Smooth muscle cell (in vitro differentiated cells): ENCODE measurements around the gene MACROD2. TPM values are rescaled to one million over a fixed set of nuclear protein-coding genes. Genes with fewer than 3 reads are reported as not detected.

Source experiments
- DNase-seq: peaks from one replicate; lab custom pipeline; 2025; ENCODE audit not compliant: unreplicated experiment; lab: John Stamatoyannopoulos, UW
- H2AFZ ChIP-seq: fragments of 200-600 bp; sonication (generic); 2 replicates; pipeline ENCODE4 v1.6.0; 2016; ENCODE audit warnings: antibody characterized with exemption, low read depth, mild to moderate bottlenecking
- H3F3A ChIP-seq: fragments of 200-600 bp; sonication (generic); 2 replicates; pipeline ENCODE4 v1.6.0; 2017; ENCODE audit warnings: antibody characterized with exemption, low read depth
- H3K27ac ChIP-seq: fragments of 200-600 bp; sonication (generic); 2 replicates; pipeline ENCODE4 v1.5.1; 2016; ENCODE audit warnings: low read depth, mild to moderate bottlenecking
- H3K27me3 ChIP-seq: fragments of 200-600 bp; sonication (generic); 2 replicates; pipeline ENCODE4 v1.6.1; 2016; ENCODE audit warnings: low read depth, mild to moderate bottlenecking
- H3K36me3 ChIP-seq: fragments of 200-600 bp; sonication (generic); 2 replicates; pipeline ENCODE4 v1.5.1; 2016; ENCODE audit warnings: low read depth
- H3K4me1 ChIP-seq: fragments of 200-600 bp; sonication (generic); 2 replicates; pipeline ENCODE4 v1.5.1; 2016; ENCODE audit warnings: low read depth
- H3K4me2 ChIP-seq: fragments of 200-600 bp; sonication (generic); 2 replicates; pipeline ENCODE4 v1.6.0; 2016; ENCODE audit warnings: mild to moderate bottlenecking
- H3K4me3 ChIP-seq: fragments of 200-600 bp; sonication (generic); 2 replicates; pipeline ENCODE4 v1.5.1; 2016; ENCODE audit warnings: mild to moderate bottlenecking
- H3K79me2 ChIP-seq: fragments of 200-600 bp; sonication (generic); 2 replicates; pipeline ENCODE4 v1.6.0; 2016; ENCODE audit warnings: low read depth, mild to moderate bottlenecking
- H3K9ac ChIP-seq: fragments of 200-600 bp; sonication (generic); 2 replicates; pipeline ENCODE4 v1.6.0; 2016; ENCODE audit warnings: low read depth
- H3K9me3 ChIP-seq: fragments of 200-600 bp; sonication (generic); replicated peaks from 2 replicates; pipeline ENCODE4 v1.5.1; 2016; ENCODE audit warnings: low read depth
- H4K20me1 ChIP-seq: fragments of 200-600 bp; sonication (generic); 2 replicates; pipeline ENCODE4 v1.6.0; 2016; ENCODE audit warnings: low read depth
- CTCF ChIP-seq: fragments of 200-600 bp; sonication (generic); IDR thresholded peaks from 2 replicates; pipeline ENCODE4 v1.5.1; 2017; ENCODE audit warnings: borderline replicate concordance, mild to moderate bottlenecking, antibody characterized with exemption; ENCODE audit not compliant: insufficient read depth, poor library complexity, severe bottlenecking
- WGBS: methylation state at CpG from one replicate; pipeline ENCODE4 v1.1.7; 2016; ENCODE audit warnings: low lambda C conversion rate; 5-methylcytosine and 5-hydroxymethylcytosine counted together
- polyA plus RNA-seq: library from polyadenylated mRNA; unstranded; fragments of >200 nt; fragmentation: Nextera tagmentation; extraction: Ambion mirVana; gene quantifications from 2 replicates; pipeline ENCODE4 v1.2.1, GENCODE V29; 2016
- total RNA-seq: library from RNA; depleted of rRNA; stranded (reverse); fragments of >200 nt; gene quantifications from 2 replicates; pipeline ENCODE4 v1.2.3, GENCODE V29; 2014

Gene MACROD2
- total and polyA plus RNA-seq, 2 experiments from 2014 or later, result 0.04 to 0.32 TPM

- no peak for DNase-seq
- Histone ChIP-seq H3F3A (no peaks in the 10 kb centered on the region), H3K27ac (no peak overlapping the region), H3K4me3 (no peak overlapping the region), H2AFZ (peak overlapping the region; percentile 24), H3K9ac (no peak overlapping the region), H3K36me3 (no peaks in the 10 kb centered on the region), H3K79me2 (no peaks in the 10 kb centered on the region), H3K9me3 (no peaks in the 10 kb centered on the region), H3K4me1 (no peaks in the 10 kb centered on the region), H4K20me1 (no peaks in the 10 kb centered on the region), H3K27me3 (no peaks in the 10 kb centered on the region), H3K4me2 (no peak overlapping the region)
- TF ChIP-seq CTCF, result no peak
- WGBS, result 45% methylated on average over 4 of the region's 4 CpGs
Observed at GRCh38 chr20:14498772-14499171, 503.5 kb downstream of the MACROD2 start.

GRCh38 chr20:14505476-14505875, 510.2 kb downstream of the MACROD2 start:
- Histone ChIP-seq H3K27me3 (no peaks in the 10 kb centered on the region), H3K27ac (no peak overlapping the region)
- 95% methylated on average over 1 of the region's 1 CpG for WGBS

GRCh38 chr20:14507711-14508110, 512.4 kb downstream of the MACROD2 start:
- Histone ChIP-seq H3F3A (no peaks in the 10 kb centered on the region), H3K4me2 (no peak overlapping the region), H3K27ac (no peak overlapping the region), H3K4me3 (no peak overlapping the region), H3K4me1 (no peaks in the 10 kb centered on the region), H3K36me3 (no peaks in the 10 kb centered on the region), H3K9me3 (no peaks in the 10 kb centered on the region), H4K20me1 (no peaks in the 10 kb centered on the region), H3K9ac (no peak overlapping the region), H3K27me3 (no peaks in the 10 kb centered on the region), H2AFZ (no peak overlapping the region), H3K79me2 (no peaks in the 10 kb centered on the region)
- no peak for TF ChIP-seq CTCF
- no peak for DNase-seq
- 69% methylated on average over 2 of the region's 2 CpGs for WGBS

More at GRCh38 chr20:14505476-14505875, 510.2 kb downstream of the MACROD2 start:
- Histone ChIP-seq H3K4me2 (no peak overlapping the region), H3K4me1 (no peaks in the 10 kb centered on the region), H3K36me3 (no peaks in the 10 kb centered on the region), H3K4me3 (no peak overlapping the region), H3K79me2 (no peaks in the 10 kb centered on the region), H4K20me1 (no peaks in the 10 kb centered on the region), H3K9me3 (no peaks in the 10 kb centered on the region), H3K9ac (no peak overlapping the region), H3F3A (no peaks in the 10 kb centered on the region), H2AFZ (no peak overlapping the region)
- TF ChIP-seq CTCF, result no peak
- DNase-seq, result no peak

- Histone ChIP-seq H3K27ac (no peak overlapping the region), H3K4me2 (no peak overlapping the region), H3K79me2 (no peaks in the 10 kb centered on the region), H3K4me1 (no peaks in the 10 kb centered on the region), H2AFZ (no peak overlapping the region), H3K27me3 (no peaks in the 10 kb centered on the region), H3F3A (no peaks in the 10 kb centered on the region), H3K9me3 (no peaks in the 10 kb centered on the region), H3K9ac (no peak overlapping the region), H3K36me3 (no peaks in the 10 kb centered on the region), H4K20me1 (no peaks in the 10 kb centered on the region), H3K4me3 (no peak overlapping the region)
- 100% methylated on average over 1 of the region's 1 CpG for WGBS
- TF ChIP-seq CTCF, result no peak
- no peak for DNase-seq
Observed at GRCh38 chr20:14510341-14510740, 515.0 kb downstream of the MACROD2 start.
